Measurements from ENCODE around the gene PSMD11.

GRCh38 chr17:32445497-32445896 lies 1.2 kb downstream of the PSMD11 start:
- no peak for TF ChIP-seq CTCF (conservative IDR thresholded peaks at IDR 0.05; ENCODE audit: low read length)
- no peak for TF ChIP-seq EZH2phosphoT487 (IDR thresholded peaks at IDR 0.05; ENCODE audit: borderline replicate concordance, low read depth, low read length)

Data from OCI-LY7 (cell line).